ENCODE measurements around the gene FMO4.
"Not testable (repeated sequence)": the region's sequence is repeated elsewhere in the genome, so short reads cannot be mapped to it uniquely, and the experiment has no call there.

Gene FMO4

DNA sequence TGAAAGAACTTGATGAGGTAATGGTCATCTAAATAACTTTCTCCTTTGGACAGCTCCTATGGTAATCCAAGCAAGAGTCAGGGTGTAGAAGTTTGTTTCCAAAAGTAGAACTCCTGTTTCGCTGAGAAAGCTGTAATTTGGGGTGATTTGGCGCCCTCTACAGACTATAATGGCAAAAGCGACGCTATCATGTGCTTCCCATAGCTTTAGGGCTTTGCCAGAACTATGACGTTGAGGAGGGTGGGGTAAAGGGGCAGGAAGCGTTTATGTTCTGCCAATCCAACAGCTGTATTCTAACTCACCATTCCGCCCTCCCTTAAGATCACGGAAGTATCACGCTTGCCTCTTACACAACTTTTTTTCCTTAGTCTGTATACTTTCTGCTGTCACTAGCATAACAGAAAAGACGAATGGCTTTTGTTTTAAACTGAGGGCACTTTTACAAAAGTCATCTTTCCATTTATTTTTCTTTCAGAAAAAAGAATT, at the start of gene FMO4:
Gene FMO4 (plus strand): TSS at position 349 of the 486 bp plus-strand sequence. CDS start 5,643 bp downstream, outside the sequence.
- DNase-seq, result peak; percentile 88 to 93

- no peak for DNase-seq
Observed at GRCh38 chr1:171265686-171266085, 48.3 kb upstream of the FMO4 start.

DNA sequence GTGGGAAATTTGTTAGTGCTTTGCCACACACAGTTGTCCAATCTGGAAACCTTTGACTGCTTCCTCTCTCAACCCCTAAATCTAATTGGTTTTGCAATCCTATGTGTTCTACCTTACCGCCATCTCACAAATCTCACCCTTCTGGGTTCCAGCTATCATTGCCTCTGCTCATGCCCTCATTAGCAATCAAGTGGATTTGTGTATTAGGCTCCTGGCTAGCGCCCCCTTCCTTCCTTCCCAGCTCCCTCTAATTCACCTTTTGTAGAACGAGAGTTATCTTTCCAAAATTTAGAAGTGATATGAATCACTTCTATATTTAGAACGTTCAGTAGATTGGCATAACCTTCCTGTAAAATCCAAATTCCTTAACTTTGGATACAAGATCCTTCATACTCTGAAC, 47.1 kb upstream of the FMO4 start:
- DNase-seq, result no peak

- DNase-seq, result no peak
Observed at GRCh38 chr1:171267391-171267790, 46.6 kb upstream of the FMO4 start.

DNA sequence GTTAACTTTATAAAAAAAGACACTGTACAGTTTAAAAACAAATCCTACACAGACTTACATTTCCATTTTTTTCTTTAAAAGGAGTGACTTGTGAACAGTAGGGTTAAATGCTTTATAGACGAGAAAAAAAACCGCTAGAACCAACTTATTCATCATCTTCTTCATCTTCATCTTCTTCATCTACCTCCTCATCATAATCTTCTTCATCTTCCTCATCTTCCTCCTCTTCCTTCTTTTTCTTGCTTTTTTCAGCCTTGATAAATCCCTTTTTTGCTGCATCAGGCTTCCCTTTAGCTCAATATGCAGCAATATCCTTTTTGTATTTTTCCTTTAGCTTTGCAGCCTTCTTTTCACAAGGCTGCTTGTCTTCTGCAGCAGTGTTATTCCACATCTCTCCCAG, 43.2 kb upstream of the FMO4 start:
- DNase-seq, result no peak

DNA sequence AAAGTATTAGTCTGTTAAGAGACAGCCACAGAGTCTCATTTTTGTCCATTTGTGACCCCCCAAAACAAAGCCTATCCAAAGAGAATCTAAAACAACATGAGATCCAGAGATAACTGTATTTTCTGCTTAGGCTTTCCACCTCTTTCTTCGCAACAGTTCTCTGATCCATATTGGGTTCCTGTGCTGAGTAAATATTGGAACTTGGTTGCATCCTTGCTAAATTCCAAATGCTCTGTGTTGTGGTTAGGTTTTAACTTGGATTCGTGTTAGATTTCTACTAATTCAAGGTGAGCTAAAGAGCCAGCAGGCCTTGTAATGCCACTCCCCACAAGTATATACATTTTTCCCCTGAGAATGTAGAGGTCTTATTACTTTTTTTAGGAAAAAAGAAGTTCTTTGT, 36.4 kb upstream of the FMO4 start:
- DNase-seq, result no peak

GRCh38 chr1:171279234-171279633, 34.7 kb upstream of the FMO4 start:
- DNase-seq, result no peak

- DNase-seq, result no peak
Observed at GRCh38 chr1:171279678-171280077, 34.3 kb upstream of the FMO4 start.

DNA sequence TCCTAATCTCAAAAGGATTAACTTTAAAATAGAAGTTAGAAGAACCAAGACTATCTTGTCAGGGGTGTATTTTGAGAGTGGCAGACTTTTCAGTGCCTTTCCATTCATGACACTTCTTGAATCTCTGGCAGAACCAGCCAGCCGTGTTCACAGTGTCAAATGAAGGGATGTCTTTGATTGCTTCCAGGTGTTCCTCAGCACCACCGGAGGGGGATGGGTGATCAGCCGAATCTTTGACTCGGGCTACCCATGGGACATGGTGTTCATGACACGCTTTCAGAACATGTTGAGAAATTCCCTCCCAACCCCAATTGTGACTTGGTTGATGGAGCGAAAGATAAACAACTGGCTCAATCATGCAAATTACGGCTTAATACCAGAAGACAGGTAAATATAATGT, 33.4 kb upstream of the FMO4 start:
- peak in 1 of 2 experiments; percentile 11 for DNase-seq

- no peak for DNase-seq
Observed at GRCh38 chr1:171286032-171286705, 27.8 kb upstream of the FMO4 start.

- DNase-seq, result no peak
Observed at GRCh38 chr1:171290621-171291020, 23.4 kb upstream of the FMO4 start.

DNA sequence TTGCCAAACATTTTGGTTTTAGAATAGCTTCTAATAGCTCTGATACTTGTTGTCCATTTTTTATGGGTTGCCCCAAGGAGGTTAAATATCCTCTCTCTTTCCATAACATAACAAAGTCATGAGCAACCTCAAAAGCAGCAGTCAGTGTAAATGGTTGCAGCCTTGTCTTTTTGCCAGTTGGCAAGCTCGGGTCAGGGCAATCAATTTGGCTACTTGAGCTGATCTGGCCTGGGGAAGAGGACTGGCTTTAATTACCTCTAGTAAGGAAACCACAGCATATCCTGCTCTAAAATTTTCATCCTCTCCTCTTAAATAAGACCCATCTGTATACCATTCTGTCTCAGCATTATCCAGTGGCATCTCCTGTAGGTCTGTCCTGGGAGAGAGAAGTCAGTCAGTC, 21.2 kb upstream of the FMO4 start:
- no peak for DNase-seq

DNA sequence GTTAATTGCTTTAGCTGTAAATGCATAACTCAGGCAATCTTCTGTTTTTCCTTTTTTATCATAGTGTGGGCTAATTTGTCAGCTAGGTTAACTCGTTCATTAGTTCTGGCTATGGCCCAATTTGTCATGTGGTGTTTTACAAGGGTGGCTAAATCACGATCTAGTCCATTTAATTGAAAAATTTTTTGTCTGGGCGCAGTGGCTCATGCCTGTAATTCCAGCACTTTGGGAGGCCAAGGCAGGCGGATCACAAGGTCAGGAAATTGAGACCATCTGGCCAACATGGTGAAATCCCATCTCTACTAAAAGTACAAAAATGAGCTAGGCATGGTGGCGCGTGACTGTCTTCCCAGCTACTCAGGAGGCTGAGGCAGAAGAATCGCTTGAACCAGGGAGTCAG, 18.6 kb upstream of the FMO4 start:
- not testable (repeated sequence) for DNase-seq

DNA sequence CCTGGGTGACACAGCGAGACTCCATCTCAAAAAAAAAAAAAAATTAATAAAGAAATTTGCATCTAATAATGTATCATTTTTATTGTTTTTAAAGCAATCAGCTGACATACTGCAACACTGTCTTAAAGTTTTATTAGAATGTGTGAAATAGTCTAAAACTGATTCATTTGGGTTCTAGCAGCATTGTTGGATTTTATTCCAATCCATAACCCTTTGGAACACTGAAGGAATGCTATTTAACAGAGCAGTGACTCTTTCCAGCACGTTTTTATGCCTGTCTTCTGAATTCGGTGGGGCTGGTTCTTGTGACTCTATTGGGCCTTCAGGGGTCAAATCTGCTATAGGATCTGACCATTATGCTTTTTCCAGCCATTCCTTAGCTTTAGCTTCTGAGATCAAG, 18.2 kb upstream of the FMO4 start:
- DNase-seq, result no peak

DNA sequence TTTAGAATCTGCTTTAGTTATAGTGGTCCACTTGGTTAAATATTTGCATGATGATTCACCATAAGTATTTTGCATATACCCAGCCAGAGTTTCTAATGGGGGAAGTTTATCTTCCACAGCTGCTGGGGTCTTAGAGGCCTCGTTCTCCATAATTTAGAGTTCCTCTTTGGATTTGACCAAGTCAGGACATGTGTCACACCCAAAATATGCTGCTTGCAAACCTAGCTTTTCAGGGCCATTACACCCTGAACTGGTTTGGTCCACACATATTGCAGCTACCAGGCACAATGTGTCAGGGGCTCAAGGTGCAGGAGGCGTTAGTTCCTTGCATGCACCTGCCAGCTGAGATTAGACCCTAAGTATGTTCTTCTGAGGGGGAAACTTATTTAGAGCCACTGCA, 17.1 kb upstream of the FMO4 start:
- DNase-seq, result no peak

DNA sequence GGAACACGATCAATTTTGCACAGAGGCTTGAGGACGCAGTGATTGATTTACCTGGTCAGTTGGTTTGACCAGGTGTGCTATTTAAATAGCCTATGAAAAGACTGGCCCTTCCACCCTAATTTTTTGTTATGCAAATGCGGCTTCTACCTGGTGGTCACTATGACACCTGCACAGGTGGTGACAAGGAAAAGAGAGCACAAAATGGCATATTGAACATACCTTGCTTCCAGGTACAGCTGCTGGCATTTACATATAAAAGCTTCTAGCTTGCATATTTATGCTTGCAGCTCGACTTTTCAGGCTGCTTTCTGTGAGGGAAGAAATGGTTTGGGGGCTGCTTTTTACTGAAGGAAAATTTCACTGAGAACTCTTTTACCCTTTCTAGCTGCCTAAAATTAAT, 15.3 kb upstream of the FMO4 start:
- DNase-seq, result no peak

GRCh38 chr1:171299342-171299741, 14.6 kb upstream of the FMO4 start:
- no peak for DNase-seq

GRCh38 chr1:171300401-171300800, 13.6 kb upstream of the FMO4 start:
- DNase-seq, result no peak

DNA sequence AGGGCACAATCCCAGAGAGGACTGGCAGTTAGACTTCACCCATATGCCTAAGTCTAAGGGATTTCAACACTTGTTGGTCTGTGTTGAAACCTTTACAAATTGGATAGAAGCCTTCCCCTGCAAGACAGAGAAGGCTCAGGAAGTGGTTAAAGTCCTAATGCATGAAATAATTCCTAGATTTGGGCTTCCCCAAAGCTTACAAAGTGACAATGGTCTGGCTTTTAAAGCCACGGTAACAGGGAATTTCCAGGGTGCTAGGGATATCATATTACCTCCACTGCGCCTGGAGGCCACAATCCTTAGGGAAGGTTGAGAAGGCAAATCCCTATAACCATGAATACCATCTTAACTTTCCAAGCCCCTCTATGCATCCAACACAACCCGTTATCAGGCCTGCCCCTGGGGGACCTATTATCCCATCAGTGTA, 3.3 kb upstream of the FMO4 start:
- DNase-seq, result no peak

DNA sequence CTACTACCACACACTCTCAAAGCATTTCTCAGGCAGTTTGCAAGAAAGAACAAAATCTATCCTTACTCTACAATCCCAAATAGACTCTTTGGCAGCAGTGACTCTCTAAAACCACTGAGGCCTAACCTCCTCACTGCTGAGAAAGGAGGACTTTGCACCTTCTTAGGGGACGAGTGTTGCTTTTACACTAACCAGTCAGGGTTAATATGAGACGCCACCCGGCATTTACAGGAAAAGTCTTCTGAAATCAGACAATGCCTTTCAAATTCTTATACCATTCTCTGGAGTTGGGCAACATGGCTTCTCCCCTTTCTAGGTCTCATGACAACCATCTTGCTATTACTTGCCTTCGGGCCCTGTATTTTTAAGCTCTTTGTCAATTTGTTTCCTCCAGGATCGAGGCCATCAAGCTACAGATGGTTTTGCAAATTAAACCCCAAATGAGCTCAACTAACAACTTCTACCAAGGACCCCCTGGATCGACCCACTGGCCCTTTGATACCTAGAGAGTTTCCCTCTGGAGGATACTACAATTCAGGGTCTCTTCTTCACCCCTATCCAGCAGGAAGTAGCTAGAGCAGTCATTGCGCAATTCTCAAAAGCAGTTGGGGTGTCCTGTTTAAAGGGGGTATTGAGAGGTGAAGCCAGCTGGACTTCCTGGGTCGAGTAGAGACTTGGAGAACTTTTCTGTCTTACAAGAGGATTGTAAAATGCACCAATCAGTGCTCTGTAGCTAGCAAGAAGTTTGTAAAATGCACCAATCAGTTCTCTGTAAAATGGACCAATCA, 2.0 kb upstream of the FMO4 start:
- DNase-seq, result no peak

GRCh38 chr1:171313319-171313834, 606 bp upstream of the FMO4 start:
- no peak for DNase-seq

- DNase-seq, result no peak
Observed at GRCh38 chr1:171329251-171329650, 15.3 kb downstream of the FMO4 start.

DNA sequence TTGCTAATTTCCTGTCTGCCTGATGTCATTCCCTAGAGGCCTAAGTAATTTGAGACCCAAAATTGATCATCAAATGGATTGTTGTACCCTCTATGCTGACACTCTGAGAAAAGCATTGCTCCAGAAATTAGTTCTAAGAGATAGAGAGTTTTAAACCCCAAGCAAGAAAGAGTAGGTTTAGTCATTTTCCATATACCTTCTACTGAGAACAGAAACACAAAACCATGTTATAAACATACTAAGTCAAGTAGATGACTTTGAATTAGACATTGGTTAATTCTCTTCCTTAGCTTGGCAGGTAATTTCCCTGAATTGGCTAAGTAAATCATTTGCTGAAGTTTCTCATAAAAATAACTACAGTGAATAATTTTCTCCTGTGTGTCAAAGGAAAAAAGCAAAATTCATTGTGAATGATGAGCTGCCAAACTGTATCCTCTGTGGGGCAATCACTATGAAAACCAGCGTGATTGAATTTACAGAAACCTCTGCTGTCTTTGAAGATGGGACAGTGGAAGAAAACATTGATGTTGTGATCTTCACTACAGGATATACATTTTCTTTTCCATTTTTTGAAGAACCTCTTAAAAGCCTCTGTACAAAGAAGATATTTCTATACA, 20.1 kb downstream of the FMO4 start:
- DNase-seq, result no peak

- DNase-seq, result no peak
Observed at GRCh38 chr1:171335964-171336363, 22.0 kb downstream of the FMO4 start.

All from NCI-H187 (cell line).